Osteocyte (in vitro differentiated cells): Measurements from ENCODE around the gene PLCG1. TPM values are rescaled to one million over a fixed set of nuclear protein-coding genes. Genes with fewer than 3 reads are reported as not detected.

Experiments
- DNase-seq: peaks from one replicate; pipeline ENCODE4 v3.0.0; 2021; ENCODE audit warnings: mixed read lengths; ENCODE audit not compliant: unreplicated experiment; ENCODE audit errors: extremely low spot score
- H3K27ac Mint-ChIP-seq: one replicate; pipeline ENCODE4 v1.8.0; 2021; ENCODE audit warnings: mild to moderate bottlenecking, mixed read lengths; ENCODE audit not compliant: unreplicated experiment
- H3K27me3 Mint-ChIP-seq: one replicate; pipeline ENCODE4 v1.8.0; 2021; ENCODE audit warnings: mixed read lengths; ENCODE audit not compliant: unreplicated experiment
- H3K36me3 Mint-ChIP-seq: one replicate; pipeline ENCODE4 v1.8.0; 2021; ENCODE audit warnings: mixed read lengths; ENCODE audit not compliant: unreplicated experiment
- H3K4me1 Mint-ChIP-seq: one replicate; pipeline ENCODE4 v1.8.0; 2021; ENCODE audit warnings: mixed read lengths; ENCODE audit not compliant: unreplicated experiment
- H3K4me3 Mint-ChIP-seq: one replicate; pipeline ENCODE4 v1.8.0; 2021; ENCODE audit warnings: mild to moderate bottlenecking, moderate library complexity, mixed read lengths; ENCODE audit not compliant: unreplicated experiment
- H3K9me3 Mint-ChIP-seq: one replicate; pipeline ENCODE4 v1.8.0; 2021; ENCODE audit warnings: mixed read lengths; ENCODE audit not compliant: unreplicated experiment
- total RNA-seq: library from RNA; stranded (reverse); gene quantifications from 2 replicates; pipeline ENCODE4 v1.2.1, GENCODE V29; 2021
- TF ChIP-seq, protein P1 (sequence below): fragments of 200-600 bp; sonication (generic); IDR thresholded peaks from 2 replicates; pipeline ENCODE4 v1.5.0; 2021; ENCODE audit warnings: antibody characterized with exemption, mild to moderate bottlenecking, moderate library complexity

Gene PLCG1
- total RNA-seq, 1 donor from 2014 or later, result 179 TPM

DNA sequence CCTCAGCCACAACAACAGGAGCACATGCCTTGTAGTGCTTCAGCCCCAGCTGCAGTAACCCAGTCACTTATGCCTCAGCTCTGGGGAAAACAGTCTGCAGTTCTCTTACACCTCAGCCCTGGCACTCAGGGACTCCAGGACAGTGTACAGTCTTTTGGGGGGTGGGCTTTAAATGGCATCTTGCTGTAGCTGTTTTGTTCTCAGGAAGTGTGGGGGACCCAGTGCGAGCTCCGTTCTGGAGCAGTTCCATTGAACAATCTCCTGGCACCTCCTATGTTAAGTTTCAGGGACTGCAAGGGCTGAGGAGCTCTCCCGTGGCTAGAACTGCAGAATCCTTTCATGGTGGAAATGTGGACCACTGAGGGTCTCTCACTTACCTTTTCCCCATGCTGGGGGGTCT, 55.2 kb downstream of the PLCG1 start:
- H3K9me3 Mint-ChIP-seq, result peaks cover 43% of the 10 kb centered on the region
- TF ChIP-seq, protein P1, sequence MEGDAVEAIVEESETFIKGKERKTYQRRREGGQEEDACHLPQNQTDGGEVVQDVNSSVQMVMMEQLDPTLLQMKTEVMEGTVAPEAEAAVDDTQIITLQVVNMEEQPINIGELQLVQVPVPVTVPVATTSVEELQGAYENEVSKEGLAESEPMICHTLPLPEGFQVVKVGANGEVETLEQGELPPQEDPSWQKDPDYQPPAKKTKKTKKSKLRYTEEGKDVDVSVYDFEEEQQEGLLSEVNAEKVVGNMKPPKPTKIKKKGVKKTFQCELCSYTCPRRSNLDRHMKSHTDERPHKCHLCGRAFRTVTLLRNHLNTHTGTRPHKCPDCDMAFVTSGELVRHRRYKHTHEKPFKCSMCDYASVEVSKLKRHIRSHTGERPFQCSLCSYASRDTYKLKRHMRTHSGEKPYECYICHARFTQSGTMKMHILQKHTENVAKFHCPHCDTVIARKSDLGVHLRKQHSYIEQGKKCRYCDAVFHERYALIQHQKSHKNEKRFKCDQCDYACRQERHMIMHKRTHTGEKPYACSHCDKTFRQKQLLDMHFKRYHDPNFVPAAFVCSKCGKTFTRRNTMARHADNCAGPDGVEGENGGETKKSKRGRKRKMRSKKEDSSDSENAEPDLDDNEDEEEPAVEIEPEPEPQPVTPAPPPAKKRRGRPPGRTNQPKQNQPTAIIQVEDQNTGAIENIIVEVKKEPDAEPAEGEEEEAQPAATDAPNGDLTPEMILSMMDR, result no peak
- H3K27me3 Mint-ChIP-seq, result no peaks in the 10 kb centered on the region
- no peak overlapping the region for H3K4me3 Mint-ChIP-seq
- peaks cover 38% of the 10 kb centered on the region for H3K36me3 Mint-ChIP-seq
- H3K4me1 Mint-ChIP-seq, result no peaks in the 10 kb centered on the region
- no peak overlapping the region for H3K27ac Mint-ChIP-seq
- no peak for DNase-seq

DNA sequence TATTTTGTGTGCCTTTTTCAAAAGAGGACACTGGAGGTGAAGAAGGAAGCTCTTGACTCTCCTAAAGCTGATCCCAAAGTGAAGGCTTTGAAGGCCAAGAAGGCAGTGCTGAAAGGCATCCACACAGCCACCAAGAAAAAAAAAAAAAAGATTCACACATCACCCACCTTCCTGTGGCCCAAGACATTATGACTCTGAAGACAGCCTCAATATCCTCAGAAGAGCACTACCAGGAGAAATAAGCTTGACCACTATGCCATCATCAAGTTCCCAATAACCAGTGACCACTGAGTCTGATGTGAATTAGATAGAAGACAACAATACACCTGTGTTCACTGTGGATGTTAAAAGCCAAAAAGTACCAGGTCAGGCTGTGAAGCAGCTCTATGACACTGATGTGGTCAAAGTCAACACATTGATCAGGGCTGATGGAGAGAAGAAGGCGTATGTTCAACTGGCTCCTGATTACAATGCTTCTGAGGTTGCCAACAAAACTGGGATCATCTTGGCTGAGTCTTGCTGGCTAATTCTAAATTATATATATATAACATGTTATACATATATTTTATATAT, 59.4 kb downstream of the PLCG1 start:
- Mint-ChIP-seq H3K27me3 (no peaks in the 10 kb centered on the region), H3K9me3 (peaks cover 24% of the 10 kb centered on the region), H3K27ac (no peak overlapping the region), H3K36me3 (peaks cover 36% of the 10 kb centered on the region), H3K4me3 (no peak overlapping the region), H3K4me1 (peaks cover 2% of the 10 kb centered on the region)
- TF ChIP-seq, protein P1, result no peak
- no peak for DNase-seq

DNA sequence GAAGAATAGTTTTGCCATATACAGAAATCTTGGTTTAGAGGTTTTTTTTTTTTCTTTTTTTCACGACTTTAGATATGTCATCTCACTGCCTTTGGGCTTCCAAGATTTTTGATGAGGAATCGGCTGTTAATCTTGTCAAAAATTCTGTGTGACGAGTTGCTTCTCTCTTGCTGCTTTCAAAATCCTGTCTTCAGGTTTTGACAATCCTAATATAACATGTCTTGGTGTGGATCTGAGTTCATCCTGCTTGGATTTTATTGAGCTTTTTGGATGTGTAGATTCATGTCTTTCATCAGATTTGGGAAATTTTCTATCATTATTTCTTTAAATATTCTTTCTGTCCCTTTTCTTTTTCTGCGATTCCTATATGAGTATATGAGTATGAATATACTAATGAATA, 61.1 kb downstream of the PLCG1 start:
- peaks cover 19% of the 10 kb centered on the region for H3K9me3 Mint-ChIP-seq
- TF ChIP-seq, protein P1, result no peak

DNA sequence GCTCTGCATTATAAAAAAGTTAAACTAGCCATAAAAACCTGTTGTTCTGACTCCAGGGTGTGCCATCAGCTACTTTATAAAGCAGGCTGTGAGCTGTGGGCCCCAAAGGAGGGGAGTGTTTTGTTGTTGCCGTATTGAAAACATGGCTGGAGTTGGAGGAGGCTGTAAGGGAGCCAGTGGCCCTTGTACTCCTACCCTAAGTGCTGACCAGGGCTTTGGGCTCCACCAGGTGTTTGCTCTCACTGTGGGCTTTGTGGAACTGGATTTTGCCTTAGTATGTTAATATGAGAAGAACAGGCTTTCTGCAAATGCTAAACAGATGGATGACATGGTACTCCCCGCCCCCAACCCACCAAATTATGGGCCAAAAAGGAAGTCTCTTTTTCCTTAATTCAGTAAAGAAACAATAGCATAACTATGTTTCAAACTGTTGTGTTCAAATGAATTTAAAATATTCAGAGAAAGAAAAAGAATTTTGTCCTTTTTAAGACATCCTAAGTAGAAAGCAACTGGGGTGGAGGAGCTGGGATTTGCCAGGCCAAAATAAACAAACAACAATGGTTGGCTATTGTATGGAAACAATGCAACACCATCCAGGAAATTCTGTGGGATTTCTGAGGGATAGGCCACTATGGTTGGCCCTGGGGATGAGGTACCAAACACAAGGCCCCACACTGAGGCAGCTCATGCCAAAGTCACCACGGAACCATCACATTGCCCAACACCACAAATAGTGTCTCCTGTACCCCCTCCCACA, 63.3 kb downstream of the PLCG1 start:
- Mint-ChIP-seq H3K36me3 (peaks cover 43% of the 10 kb centered on the region), H3K27ac (no peak overlapping the region), H3K27me3 (no peaks in the 10 kb centered on the region), H3K9me3 (peaks cover 19% of the 10 kb centered on the region), H3K4me1 (peaks cover 2% of the 10 kb centered on the region), H3K4me3 (no peak overlapping the region)
- TF ChIP-seq, protein P1, result no peak
- DNase-seq, result no peak

More for the DNA sequence above, 61.1 kb downstream of the PLCG1 start:
- Mint-ChIP-seq H3K27ac (no peak overlapping the region), H3K4me3 (no peak overlapping the region), H3K27me3 (no peaks in the 10 kb centered on the region), H3K4me1 (peaks cover 2% of the 10 kb centered on the region), H3K36me3 (peaks cover 46% of the 10 kb centered on the region)
- DNase-seq, result no peak

DNA sequence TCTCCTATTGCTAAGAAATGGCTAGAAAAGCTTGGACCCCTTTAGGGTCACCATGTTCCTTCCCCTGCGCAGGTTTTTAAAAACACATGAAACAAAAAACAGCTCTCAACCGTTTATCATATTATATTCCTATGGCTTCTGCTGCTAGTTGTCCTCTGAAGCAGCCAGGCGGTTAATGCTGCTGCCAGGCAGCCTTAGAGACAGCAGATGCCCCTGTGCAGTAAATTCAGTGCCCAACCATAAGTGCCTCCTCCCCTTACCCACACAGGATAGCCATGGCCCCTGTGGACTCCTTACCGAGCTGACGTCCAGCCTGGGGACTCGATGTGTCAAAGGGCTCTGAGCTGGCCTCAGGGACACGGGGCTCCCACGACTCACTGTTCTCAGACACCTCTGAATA, 64.4 kb downstream of the PLCG1 start:
- TF ChIP-seq, protein P1, result no peak
- H3K36me3 Mint-ChIP-seq, result peaks cover 45% of the 10 kb centered on the region
- H3K27ac Mint-ChIP-seq, result no peak overlapping the region
- no peak for DNase-seq
- peaks cover 2% of the 10 kb centered on the region for H3K4me1 Mint-ChIP-seq
- no peaks in the 10 kb centered on the region for H3K27me3 Mint-ChIP-seq
- peaks cover 22% of the 10 kb centered on the region for H3K9me3 Mint-ChIP-seq
- H3K4me3 Mint-ChIP-seq, result no peak overlapping the region
